Measurements from ENCODE around the gene MYCBP2. TPM values are rescaled to one million over a fixed set of nuclear protein-coding genes. Genes with fewer than 3 reads are reported as not detected.
"Not testable (repeated sequence)": the region's sequence is repeated elsewhere in the genome, so short reads cannot be mapped to it uniquely, and the experiment has no call there.

The MYCBP2 gene
- total and polyA plus RNA-seq, 4 donors = 12.1 to 86.4 (median 30.0) TPM

DNA sequence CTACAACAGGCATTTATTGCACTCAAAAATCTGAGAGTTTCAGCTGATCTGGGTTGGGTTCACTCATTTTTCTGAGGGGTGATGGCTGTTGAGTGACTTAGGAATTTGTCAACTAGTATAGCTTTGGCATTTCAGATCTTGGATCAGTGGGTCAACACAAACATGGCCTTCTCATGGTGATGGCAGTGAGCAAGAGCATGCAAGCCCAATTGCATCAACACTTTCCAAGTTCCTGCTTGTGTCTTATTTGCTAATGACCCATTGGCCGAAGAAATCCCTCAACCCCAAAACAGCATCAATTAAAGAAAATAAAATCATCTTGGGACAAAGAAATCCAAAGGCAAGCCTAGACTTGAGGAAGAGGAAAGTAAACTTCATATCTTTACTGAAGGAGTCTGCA, 23.9 kb upstream of the MYCBP2 start:
- Histone ChIP-seq H3K9me3 (ENCODE audit: control insufficient read depth in 4 of 4, low read length in 3 of 4) (no peaks in the 10 kb centered on the region), H3K36me3 (ENCODE audit: control insufficient read depth in 4 of 4, insufficient read depth in 3 of 4, low read depth in 1 of 4, low read length in 3 of 4) (no peaks in the 10 kb centered on the region), H3K27me3 (ENCODE audit: control insufficient read depth in 4 of 4, insufficient read depth in 4 of 4, low read length in 3 of 4) (no peaks in the 10 kb centered on the region), H3K27ac (ENCODE audit: low read depth in 1 of 2, low read length in 2 of 2) (no peak overlapping the region), H3K4me3 (ENCODE audit: low read depth in 1 of 3, low read length in 3 of 3) (no peak overlapping the region), H3K4me1 (ENCODE audit: control insufficient read depth in 4 of 4, insufficient read depth in 4 of 4, low read length in 3 of 4) (peaks cover 0 to 3% (median 0%) of the 10 kb centered on the region in 4 donors), H3K9ac (ENCODE audit: low read depth in 1 of 2, low read length in 2 of 2) (no peak overlapping the region)
- TF ChIP-seq, protein P1, sequence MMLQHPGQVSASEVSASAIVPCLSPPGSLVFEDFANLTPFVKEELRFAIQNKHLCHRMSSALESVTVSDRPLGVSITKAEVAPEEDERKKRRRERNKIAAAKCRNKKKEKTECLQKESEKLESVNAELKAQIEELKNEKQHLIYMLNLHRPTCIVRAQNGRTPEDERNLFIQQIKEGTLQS (IDR thresholded peaks at IDR 0.05) = no peak
- no peak for DNase-seq (ENCODE audit: low spot score)
- 92% methylated on average over 1 of the region's 1 CpG for WGBS

DNA sequence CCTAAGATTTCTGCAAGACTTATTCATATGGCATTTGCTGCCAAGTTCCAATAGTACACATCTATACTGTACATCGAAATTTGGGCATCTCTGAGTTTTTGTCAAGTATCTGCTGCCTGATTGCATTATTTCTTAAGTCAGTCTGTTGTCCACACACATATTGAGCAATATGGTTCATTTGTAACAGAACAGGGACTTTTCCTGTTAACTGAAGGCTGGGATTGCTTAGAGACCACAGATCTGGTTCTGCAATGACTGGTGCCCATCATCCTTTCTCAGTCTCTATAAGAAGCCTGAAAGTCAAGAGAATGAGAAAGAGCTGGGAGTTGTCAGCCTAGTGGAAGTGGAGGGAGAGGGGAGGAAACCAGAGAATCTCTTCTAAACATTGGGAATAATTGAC, 22.5 kb upstream of the MYCBP2 start:
- Histone ChIP-seq H3K4me1 (ENCODE audit: control insufficient read depth in 4 of 4, insufficient read depth in 4 of 4, low read length in 3 of 4) (no peaks in the 10 kb centered on the region), H3K9ac (ENCODE audit: low read depth in 1 of 2, low read length in 2 of 2) (no peak overlapping the region), H3K9me3 (ENCODE audit: control insufficient read depth in 4 of 4, low read length in 3 of 4) (no peaks in the 10 kb centered on the region), H3K36me3 (ENCODE audit: control insufficient read depth in 4 of 4, insufficient read depth in 3 of 4, low read depth in 1 of 4, low read length in 3 of 4) (no peaks in the 10 kb centered on the region), H3K27me3 (ENCODE audit: control insufficient read depth in 4 of 4, insufficient read depth in 4 of 4, low read length in 3 of 4) (no peaks in the 10 kb centered on the region), H3K27ac (ENCODE audit: low read depth in 1 of 2, low read length in 2 of 2) (no peak overlapping the region), H3K4me3 (ENCODE audit: low read depth in 1 of 3, low read length in 3 of 3) (no peak overlapping the region)
- no peak for DNase-seq (ENCODE audit: low spot score)
- 59% methylated on average over 1 of the region's 1 CpG for WGBS
- no peak for TF ChIP-seq FOXA1 (IDR thresholded peaks at IDR 0.05)
- no peak for TF ChIP-seq NR2F2 (IDR thresholded peaks at IDR 0.05)
- no peak for TF ChIP-seq RAD21 (IDR thresholded peaks at IDR 0.05)
- no peak for TF ChIP-seq YY1 (IDR thresholded peaks at IDR 0.05)
- TF ChIP-seq, protein P2, sequence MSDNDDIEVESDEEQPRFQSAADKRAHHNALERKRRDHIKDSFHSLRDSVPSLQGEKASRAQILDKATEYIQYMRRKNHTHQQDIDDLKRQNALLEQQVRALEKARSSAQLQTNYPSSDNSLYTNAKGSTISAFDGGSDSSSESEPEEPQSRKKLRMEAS (IDR thresholded peaks at IDR 0.05) = no peak
- TF ChIP-seq GABPA (IDR thresholded peaks at IDR 0.05 in 1 of 2, conservative IDR thresholded peaks at IDR 0.05 in 1 of 2) = no peak
- TF ChIP-seq, protein P1 (IDR thresholded peaks at IDR 0.05) = no peak
- TF ChIP-seq JUND (IDR thresholded peaks at IDR 0.05) = no peak
- no peak for TF ChIP-seq TAF1 (conservative IDR thresholded peaks at IDR 0.05)
- TF ChIP-seq, protein P3, sequence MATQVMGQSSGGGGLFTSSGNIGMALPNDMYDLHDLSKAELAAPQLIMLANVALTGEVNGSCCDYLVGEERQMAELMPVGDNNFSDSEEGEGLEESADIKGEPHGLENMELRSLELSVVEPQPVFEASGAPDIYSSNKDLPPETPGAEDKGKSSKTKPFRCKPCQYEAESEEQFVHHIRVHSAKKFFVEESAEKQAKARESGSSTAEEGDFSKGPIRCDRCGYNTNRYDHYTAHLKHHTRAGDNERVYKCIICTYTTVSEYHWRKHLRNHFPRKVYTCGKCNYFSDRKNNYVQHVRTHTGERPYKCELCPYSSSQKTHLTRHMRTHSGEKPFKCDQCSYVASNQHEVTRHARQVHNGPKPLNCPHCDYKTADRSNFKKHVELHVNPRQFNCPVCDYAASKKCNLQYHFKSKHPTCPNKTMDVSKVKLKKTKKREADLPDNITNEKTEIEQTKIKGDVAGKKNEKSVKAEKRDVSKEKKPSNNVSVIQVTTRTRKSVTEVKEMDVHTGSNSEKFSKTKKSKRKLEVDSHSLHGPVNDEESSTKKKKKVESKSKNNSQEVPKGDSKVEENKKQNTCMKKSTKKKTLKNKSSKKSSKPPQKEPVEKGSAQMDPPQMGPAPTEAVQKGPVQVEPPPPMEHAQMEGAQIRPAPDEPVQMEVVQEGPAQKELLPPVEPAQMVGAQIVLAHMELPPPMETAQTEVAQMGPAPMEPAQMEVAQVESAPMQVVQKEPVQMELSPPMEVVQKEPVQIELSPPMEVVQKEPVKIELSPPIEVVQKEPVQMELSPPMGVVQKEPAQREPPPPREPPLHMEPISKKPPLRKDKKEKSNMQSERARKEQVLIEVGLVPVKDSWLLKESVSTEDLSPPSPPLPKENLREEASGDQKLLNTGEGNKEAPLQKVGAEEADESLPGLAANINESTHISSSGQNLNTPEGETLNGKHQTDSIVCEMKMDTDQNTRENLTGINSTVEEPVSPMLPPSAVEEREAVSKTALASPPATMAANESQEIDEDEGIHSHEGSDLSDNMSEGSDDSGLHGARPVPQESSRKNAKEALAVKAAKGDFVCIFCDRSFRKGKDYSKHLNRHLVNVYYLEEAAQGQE (IDR thresholded peaks at IDR 0.05) = no peak
- no peak for TF ChIP-seq EGR1 (IDR thresholded peaks at IDR 0.05; ENCODE audit: low read depth in 2 of 2)
- TF ChIP-seq FOXA2 (IDR thresholded peaks at IDR 0.05) = no peak
- TF ChIP-seq, protein P4, sequence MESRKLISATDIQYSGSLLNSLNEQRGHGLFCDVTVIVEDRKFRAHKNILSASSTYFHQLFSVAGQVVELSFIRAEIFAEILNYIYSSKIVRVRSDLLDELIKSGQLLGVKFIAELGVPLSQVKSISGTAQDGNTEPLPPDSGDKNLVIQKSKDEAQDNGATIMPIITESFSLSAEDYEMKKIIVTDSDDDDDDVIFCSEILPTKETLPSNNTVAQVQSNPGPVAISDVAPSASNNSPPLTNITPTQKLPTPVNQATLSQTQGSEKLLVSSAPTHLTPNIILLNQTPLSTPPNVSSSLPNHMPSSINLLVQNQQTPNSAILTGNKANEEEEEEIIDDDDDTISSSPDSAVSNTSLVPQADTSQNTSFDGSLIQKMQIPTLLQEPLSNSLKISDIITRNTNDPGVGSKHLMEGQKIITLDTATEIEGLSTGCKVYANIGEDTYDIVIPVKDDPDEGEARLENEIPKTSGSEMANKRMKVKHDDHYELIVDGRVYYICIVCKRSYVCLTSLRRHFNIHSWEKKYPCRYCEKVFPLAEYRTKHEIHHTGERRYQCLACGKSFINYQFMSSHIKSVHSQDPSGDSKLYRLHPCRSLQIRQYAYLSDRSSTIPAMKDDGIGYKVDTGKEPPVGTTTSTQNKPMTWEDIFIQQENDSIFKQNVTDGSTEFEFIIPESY (IDR thresholded peaks at IDR 0.05) = no peak
- TF ChIP-seq RXRA (IDR thresholded peaks at IDR 0.05) = no peak
- TF ChIP-seq HNF4A (conservative IDR thresholded peaks at IDR 0.05) = no peak
- TF ChIP-seq, protein P5, sequence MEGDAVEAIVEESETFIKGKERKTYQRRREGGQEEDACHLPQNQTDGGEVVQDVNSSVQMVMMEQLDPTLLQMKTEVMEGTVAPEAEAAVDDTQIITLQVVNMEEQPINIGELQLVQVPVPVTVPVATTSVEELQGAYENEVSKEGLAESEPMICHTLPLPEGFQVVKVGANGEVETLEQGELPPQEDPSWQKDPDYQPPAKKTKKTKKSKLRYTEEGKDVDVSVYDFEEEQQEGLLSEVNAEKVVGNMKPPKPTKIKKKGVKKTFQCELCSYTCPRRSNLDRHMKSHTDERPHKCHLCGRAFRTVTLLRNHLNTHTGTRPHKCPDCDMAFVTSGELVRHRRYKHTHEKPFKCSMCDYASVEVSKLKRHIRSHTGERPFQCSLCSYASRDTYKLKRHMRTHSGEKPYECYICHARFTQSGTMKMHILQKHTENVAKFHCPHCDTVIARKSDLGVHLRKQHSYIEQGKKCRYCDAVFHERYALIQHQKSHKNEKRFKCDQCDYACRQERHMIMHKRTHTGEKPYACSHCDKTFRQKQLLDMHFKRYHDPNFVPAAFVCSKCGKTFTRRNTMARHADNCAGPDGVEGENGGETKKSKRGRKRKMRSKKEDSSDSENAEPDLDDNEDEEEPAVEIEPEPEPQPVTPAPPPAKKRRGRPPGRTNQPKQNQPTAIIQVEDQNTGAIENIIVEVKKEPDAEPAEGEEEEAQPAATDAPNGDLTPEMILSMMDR (IDR thresholded peaks at IDR 0.05; ENCODE audit: low read depth, low read length, missing input control) = no peak
- TF ChIP-seq HNF4G (IDR thresholded peaks at IDR 0.05) = no peak
- TF ChIP-seq SP1 (IDR thresholded peaks at IDR 0.05) = no peak

DNA sequence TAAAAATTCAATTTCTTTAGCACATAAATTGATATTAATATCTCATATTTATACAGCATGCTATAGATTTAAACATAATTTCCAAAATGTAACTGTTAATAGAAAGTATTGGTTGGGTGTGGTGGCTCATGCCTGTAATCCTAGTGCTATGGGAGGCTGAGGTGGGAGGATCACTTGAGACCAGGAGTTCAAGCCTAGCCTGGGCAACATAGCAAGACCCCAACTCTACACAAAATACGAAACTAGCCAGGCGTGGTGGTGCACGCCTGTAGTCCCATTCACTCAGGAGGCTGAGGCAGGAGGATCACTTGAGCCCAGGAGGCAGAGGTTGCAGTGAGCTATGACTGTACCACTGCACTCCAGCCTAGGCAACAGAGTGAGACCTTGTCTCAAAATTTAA, 20.5 kb upstream of the MYCBP2 start:
- H3K27me3 ChIP-seq (ENCODE audit: control insufficient read depth in 4 of 4, insufficient read depth in 4 of 4, low read length in 3 of 4); DNase-seq (ENCODE audit: low spot score); H3K27ac ChIP-seq (ENCODE audit: low read depth in 1 of 2, low read length in 2 of 2); H3K9ac ChIP-seq (ENCODE audit: low read depth in 1 of 2, low read length in 2 of 2); H3K9me3 ChIP-seq (ENCODE audit: control insufficient read depth in 4 of 4, low read length in 3 of 4); H3K36me3 ChIP-seq (ENCODE audit: control insufficient read depth in 4 of 4, insufficient read depth in 3 of 4, low read depth in 1 of 4, low read length in 3 of 4); H3K4me1 ChIP-seq (ENCODE audit: control insufficient read depth in 4 of 4, insufficient read depth in 4 of 4, low read length in 3 of 4); H3K4me3 ChIP-seq (ENCODE audit: low read depth in 1 of 3, low read length in 3 of 3): not testable (repeated sequence)
- 93% methylated on average over 3 of the region's 3 CpGs for WGBS

Measured in liver (tissue), 9 donors.